ENCODE results near the gene SHISA5.

The SHISA5 gene

DNA sequence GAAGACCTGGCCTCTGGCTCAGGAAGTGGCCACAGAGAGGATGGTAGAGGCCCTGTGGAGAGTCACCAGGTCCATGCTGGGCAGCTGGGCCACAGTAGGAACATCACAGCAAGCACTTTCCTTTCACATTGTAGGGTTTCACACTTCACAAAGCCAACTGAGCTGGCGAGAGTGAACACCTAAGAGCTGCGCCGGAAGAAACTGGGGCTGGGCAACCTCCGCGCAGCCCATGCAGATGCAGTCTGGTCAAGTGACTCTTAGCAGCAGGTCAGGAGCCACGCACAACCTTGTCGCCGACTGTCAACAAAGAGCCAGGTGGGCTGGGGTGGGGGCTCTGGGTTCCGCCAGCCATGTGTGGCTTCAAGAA, 15.3 kb upstream of the SHISA5 start:
- DNase-seq (ENCODE audit: low read depth), result no peak
- H3K4me3 ChIP-seq (ENCODE audit: low read depth, low read length), result no peak overlapping the region
- TF ChIP-seq CTCF (IDR thresholded peaks at IDR 0.05; ENCODE audit: insufficient read depth, low read depth, low read length, missing control alignments), result no peak

DNA sequence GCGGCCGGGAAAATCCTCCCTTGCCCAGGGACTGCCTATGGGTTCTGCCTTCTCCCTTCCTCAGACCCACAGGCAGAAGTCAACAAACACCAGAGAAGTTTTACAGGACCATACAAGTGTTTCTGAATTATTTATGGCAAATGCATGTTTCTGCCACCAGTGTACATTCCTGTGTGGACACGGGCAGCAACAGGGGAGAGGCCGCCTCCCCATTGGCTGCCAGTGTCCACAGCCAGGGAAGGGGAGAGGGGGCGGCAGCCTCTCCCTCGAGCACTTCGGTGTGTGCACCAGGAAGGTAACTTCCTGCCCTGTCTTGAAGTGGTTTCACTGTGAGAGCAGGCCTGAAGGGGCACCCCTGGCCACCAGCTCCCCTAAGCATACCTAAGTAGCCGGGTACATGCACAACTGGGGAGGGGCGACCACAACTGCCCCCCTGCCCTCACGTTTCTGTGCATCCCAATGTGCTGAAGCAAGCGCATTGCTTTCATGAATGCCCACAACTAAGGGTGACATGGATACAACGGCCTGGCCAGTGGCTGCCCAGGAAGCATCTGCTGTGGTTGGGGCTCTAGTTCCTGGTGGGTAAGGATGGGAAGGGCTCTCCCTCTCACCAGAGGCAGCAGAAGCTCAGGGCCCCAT, 14.8 kb upstream of the SHISA5 start:
- H3K4me3 ChIP-seq (ENCODE audit: low read depth, low read length), result no peak overlapping the region
- TF ChIP-seq CTCF (IDR thresholded peaks at IDR 0.05; ENCODE audit: insufficient read depth, low read depth, low read length, missing control alignments), result no peak
- DNase-seq (ENCODE audit: low read depth), result no peak

- no peak for TF ChIP-seq CTCF (IDR thresholded peaks at IDR 0.05; ENCODE audit: insufficient read depth, low read depth, low read length, missing control alignments)
- DNase-seq (ENCODE audit: low read depth), result no peak
- no peak overlapping the region for H3K4me3 ChIP-seq (ENCODE audit: low read depth, low read length)
These were observed 14.1 kb upstream of the SHISA5 start for GRCh38 chr3:48518069-48518468.

DNA sequence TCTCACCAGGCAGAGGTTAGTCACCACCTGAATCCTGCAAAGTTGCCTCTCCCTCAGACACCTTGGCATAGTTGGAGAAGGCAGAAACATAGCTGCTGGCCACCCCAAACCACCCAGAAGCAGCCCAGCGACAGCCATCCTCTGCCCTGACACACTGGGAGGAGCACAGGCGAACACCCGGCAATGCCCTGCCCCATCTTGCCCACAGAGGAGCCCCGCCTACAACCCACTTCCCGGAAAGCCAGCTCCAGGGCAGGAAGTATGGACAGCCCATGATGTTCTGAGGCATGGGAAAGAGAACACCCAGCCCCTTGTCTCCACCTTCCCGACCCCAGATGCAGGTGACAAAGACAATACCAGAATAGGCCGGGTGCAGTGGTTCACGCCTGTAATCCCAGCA, 12.6 kb upstream of the SHISA5 start:
- no peak for TF ChIP-seq CTCF (IDR thresholded peaks at IDR 0.05; ENCODE audit: insufficient read depth, low read depth, low read length, missing control alignments)
- H3K4me3 ChIP-seq (ENCODE audit: low read depth, low read length), result no peak overlapping the region
- no peak for DNase-seq (ENCODE audit: low read depth)

DNA sequence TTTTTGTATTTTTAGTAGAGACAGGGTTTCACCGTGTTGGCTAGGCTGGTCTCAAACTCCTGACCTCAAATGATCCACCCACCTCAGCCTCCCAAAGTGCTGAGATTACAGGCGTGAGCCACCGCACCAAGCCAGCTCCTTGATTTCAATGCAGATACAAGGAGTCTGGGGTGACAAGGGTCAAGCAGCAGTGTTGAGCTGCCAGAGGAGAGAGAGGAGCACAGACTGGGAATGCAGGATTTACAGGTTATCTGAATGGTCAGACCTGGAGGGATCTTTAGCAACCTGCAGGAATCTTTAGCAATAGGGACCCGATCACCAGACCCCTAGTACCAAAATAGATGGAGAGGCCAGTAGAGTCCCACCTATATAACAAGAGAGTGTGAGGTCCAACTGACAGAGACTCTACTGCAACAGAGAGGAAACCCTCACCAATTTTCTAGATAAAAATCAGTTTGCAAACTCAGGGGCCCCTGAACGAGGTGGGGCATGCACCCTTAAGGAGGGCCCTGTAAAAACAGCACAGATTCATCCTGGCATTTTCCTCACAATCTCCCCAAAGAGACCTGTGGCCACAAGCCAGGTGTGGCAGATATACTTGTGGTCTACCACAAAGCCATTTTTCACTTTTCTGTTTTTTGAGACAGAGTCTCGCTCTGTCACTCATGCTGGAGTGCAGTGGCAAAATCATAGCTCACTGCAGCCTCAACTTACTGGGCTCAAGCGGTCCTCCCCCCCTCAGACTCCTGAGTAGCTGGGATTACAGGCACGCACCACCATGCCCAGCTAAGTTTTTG, 10.7 kb upstream of the SHISA5 start:
- DNase-seq (ENCODE audit: low read depth), result peak; percentile 53
- no peak for TF ChIP-seq CTCF (IDR thresholded peaks at IDR 0.05; ENCODE audit: insufficient read depth, low read depth, low read length, missing control alignments)
- H3K4me3 ChIP-seq (ENCODE audit: low read depth, low read length), result no peak overlapping the region

- TF ChIP-seq CTCF (IDR thresholded peaks at IDR 0.05; ENCODE audit: insufficient read depth, low read depth, low read length, missing control alignments), result no peak
- no peak overlapping the region for H3K4me3 ChIP-seq (ENCODE audit: low read depth, low read length)
- DNase-seq (ENCODE audit: low read depth), result no peak
These were observed 7.6 kb upstream of the SHISA5 start for GRCh38 chr3:48511551-48511950.

Data from GM12865 (cell line).